Smooth muscle cell of the brain vasculature (primary cell): ENCODE data around the gene ADIPOR2.
"Not testable (repeated sequence)": the region's sequence is repeated elsewhere in the genome, so short reads cannot be mapped to it uniquely, and the experiment has no call there.

Experiments
- DNase-seq: peaks from one replicate; pipeline ENCODE4 v3.0.0-alpha.2; 2012; ENCODE audit warnings: low read depth, low spot score

The ADIPOR2 gene

DNA sequence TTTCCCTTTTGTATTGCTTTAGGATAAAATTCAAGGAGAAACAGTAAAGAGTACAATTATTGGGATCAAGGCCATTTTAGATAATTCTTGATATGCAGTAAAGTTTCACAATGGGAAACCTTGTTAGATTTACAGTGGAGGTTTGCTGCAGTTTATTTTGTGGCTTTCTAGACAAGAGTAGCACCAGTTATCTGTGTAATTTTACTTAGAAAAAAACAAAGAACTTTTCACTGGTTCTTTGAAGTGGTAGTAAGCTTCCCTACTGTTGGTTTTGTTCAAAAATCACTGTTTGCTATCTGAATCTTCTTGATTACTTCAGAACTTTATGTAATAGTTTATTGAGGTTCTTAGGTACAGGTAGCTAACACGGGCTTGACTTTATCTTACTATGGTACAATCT, 42.0 kb downstream of the ADIPOR2 start:
- no peak for DNase-seq

DNA sequence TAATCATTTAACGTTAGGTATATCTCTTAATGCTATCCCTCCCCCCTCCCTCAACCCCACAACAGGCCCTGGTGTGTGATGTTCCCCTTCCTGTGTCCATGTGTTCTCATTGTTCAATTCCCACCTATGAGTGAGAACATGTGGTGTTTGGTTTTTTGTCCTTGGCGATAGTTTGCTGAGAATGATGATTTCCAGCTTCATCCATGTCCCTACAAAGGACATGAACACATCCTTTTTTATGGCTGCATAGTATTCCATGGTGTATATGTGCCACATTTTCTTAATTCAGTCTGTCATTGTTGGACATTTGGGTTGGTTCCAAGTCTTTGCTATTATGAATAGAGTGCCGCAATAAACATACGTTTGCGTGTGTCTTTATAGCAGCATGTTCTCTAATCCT, 42.8 kb downstream of the ADIPOR2 start:
- not testable (repeated sequence) for DNase-seq

DNA sequence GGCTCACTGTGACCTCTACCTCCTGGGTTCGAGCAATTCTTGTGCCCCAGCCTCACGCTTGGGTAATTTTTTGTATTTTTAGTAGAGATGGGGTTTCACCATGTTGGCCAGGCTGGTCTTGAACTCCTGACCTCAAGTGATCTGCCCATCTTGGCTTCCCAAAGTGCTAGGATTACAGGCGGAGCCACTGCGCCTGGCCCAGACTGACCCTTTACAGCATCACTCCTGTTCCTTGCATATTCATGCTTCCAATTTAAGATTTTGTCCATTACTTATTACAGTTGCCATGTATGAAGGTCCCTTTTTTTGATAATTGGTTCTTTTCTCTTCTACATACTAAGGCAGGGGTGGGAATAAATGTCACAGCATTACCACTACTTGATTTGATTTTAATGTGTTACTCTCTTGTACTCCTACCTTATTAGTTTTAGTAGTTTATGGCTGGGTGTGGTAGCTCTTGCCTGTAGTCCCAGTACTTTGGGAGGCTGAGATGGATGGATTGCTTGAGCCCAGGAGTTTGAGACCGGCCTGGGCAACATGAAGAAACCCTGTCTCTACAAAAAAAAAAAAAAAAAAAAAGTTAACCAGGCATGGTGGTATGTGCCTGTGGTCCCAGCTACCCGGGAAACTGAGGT, 46.9 kb downstream of the ADIPOR2 start:
- DNase-seq: no peak

DNA sequence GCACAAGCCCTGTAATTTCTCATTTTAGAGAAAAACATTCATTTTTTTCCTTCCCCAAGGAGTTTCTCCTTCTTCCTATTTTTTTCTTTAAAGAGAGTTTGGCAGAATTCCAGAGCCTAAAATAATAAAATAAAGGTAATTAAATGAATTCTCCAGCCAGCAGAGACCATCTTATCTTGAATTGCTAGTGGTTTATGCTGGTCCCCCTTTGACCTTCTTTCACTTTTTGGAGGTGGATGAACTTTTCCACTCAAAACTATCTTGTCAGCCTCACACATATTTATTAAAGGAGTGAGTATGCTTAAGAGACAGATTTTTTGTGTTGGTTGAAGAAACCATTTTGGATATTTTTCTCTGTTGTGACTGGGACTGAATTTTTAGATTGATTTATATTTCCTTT, 47.6 kb downstream of the ADIPOR2 start:
- no peak for DNase-seq

DNA sequence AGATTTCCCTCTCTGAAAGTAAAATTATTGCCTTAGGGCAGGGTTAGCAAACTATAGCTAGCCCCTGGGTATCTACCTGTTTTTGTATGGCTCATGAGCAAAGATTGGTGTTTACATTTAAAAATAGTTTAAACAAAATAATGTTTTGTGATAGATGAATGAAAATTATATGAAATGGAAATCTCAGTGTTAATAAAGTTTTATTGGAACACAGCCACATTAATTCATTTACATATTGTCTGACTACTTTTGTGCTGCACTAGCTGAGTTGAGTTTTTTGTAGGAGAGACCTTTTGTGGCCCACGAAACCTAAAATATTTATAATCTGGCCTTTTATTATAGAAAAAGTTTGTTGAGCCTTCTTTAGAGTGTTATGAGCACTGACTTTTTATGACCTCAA, 48.5 kb downstream of the ADIPOR2 start:
- no peak for DNase-seq

DNA sequence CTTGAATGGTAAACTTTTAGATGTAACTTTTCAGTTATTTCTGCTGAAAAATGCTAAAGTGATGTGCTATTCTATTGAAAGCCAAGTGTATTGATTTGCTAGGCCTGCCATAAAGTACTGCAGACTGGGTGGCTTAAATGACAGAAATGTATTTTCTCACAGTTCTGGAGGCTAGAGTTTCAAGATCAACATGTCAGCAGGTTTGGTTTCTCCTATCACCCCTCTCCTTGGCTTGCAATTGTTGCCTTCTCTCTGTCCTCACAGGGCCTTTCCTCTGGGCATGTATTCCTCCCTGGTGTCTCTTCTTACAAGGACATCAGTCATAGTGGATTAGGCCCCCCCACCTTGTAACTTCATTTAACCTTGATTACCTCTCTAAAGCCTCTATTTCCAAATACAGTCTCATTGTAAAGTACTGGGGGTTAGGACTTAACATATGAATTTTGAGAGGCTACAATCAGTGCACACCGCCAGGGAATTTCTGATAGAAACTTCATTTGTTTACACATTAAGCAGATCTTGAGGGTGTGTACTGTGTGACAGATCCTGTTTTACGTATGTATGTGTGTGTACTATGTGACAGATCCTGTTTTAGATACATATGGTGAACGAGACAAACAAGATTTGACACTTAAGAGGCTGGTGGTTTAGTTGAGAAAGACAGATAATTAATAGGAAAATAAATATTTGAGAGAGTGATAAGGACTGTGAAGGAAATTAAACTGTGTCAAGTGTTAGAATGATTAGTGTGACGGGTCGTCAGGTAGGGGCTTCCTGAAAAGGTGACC, 49.5 kb downstream of the ADIPOR2 start:
- DNase-seq: no peak

DNA sequence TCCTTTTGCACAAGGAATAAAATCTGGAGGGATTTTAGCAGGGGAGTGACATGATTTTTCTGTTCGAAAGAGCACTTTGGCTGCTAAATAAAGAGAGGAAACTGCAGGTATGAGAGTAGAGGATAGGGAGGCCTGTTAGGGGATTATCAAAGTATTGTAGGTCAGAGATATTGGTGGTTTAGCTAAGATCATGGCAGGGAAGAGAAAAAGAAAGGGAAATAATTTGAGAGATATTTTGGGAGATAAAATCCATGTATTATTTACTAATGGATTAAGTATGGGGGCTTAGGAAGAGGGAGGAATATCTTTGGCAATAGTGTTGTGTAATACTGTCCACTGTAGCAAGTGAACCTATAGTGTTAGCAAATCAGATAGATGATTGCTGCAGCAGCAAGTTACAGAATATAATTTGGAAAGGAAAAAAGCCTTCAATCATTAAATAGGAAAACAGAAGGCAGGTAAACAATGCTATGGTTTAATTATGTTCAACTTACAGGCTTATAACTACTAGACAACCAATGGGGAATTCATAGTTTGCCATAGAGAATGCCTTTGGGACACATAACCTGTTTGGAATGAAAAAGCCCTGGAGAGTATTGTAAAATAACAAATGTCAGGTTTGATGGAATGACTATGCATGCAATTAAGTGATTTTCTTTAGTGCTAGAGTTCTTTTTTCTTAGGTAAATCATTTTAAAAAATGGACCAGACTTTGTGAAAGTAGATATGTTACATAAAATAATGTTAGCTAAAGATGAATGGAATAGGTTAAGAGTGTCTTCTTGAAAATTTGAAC, 50.5 kb downstream of the ADIPOR2 start:
- no peak for DNase-seq

DNA sequence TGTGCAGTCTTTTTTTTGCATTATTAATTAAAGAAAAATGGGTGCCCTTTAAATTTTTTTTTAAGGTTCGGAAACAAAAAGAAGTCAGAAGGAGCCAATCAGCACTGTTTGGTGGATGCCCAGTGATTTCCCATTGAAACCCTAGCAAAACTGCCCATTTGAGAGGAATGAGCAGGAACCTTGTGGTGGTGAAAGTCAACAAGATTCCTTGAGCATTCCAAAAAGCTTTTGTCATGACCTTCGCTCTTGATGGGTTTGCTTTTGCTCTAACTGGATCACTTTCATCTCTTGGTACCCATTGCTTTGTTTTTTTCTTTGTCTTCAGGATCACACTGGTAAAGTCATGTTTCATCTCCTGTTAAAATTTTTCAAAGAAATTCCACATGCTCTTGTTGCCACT, 54.1 kb downstream of the ADIPOR2 start:
- no peak for DNase-seq

DNA sequence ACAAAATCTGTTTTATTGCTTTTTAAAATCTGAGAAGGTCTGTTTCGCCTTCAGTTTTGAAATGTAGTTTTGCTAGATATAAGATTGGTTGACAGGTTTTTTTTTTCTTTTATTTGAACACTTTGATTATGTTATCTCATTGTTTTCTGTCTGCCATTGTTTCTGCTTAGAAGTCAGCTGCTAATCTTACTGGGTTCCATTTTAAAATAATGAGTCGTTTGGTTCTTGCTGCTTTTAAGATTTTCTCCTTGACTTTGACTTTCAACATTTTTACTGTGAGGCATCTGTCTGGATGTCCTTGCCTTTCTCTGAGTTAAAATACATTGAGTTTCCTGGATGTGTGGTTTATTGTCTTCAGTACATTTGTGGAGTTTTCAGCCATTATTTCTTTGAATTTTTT, 56.7 kb downstream of the ADIPOR2 start:
- DNase-seq: no peak

DNA sequence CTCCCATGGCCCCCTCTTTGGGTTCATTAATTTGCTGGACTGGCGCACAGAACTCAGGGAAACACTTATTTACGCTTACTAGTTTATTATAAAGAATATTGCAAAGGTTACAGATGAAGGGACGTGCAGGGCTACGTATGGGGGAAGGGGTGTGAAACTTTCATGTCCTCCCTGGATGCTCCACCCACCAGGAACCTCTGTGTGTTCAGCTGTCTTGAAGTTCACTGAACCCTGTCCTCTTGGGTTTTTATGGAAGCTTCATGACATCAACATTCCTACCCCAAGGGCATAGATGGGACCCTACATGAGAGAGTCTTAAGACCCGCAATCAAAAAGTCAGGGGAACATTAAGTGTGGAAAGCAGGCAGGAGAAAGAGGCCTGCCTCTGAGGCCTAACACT, 58.1 kb downstream of the ADIPOR2 start:
- no peak for DNase-seq

DNA sequence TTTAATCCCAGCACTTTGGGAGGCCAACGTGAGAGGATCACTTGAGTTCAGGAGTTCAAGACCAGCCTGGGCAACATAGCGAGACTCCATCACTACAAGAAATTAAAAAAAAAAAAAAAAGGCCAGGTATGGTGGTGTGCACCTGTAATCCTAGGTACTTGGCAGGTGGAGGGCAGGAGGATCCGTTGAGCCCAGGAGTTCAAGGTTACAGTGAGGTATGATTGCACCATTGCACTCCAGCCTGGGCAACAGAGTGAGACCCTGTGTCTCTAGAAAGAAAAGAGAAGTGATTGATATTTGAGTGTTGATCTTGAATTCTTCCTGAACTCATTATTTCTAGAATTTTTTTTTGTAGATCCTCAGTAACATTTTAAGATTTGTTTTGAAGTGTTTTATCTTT, 59.4 kb downstream of the ADIPOR2 start:
- DNase-seq: no peak

DNA sequence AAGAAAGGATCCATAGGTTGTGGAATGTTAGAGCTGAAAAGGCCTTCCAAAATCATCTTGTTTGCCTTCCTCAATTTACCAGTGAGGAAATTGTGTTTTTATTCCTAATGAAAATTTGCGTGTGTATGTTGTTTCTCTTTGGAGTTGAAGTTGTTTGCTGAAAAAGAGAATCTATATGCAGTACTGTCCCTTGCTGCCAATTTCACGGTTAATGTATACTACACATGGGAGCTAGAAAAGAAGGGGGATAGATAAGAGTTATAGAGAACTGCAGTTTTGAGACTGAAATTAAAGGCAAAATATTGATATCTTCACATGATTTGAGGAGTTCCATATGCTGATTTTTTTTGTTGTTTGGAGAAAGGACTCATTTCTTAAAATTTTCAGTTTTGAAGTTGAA, 67.5 kb downstream of the ADIPOR2 start:
- DNase-seq: no peak

DNA sequence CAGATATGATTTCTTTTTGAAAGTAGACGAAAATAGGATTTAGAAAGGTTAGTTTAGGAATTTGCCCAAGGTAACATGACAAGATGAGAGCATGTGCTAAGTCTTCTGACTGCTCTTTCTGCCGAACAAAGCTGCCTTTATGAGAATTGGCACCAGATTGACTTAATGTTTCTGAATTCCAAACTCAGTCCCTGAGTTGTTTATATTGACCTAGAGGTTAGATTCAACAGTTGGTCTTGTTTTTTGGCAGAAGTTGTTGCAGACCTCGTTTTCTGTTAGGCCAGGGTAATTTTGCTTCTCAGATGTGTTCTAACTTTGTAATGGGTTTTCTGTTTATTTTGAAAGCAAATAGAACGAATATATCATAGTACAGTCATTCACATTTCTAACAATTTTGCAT, 68.0 kb downstream of the ADIPOR2 start:
- no peak for DNase-seq

DNA sequence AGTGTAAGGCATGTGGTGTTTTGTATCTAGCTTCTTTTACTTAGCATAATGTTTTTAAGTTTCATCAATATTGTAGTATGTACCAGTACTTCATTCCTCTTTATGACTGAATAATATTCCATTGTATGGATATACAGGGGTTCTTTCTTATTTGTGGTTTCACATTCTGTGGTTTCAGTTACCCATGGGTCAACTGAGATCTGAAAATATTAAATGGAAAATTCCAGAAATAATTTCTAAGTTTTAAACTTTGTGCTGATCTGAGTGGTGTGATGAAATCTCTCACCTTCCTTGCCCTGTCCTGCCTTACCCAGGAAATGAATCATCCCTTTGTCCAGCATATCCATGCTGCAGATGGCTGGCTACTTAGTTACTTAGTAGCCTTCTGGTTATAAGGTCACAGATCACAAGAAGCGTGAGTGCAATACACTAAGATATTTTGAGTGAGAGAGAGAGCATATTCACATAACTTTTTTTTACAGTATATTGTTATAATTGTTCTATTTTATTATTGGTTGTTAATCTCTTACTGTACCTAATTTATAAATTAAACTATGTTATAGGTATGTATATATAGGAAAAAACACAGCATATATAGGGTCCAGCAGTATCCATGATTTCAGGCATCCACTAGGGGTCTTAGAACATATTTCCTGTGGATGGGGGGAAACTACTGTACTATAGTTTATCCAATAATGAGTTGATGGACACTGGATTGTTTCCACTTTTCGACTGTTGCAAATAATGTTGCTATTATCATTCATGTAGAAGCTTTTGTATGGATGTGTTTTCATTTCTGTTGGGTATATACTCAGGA, 69.9 kb downstream of the ADIPOR2 start:
- DNase-seq: no peak

DNA sequence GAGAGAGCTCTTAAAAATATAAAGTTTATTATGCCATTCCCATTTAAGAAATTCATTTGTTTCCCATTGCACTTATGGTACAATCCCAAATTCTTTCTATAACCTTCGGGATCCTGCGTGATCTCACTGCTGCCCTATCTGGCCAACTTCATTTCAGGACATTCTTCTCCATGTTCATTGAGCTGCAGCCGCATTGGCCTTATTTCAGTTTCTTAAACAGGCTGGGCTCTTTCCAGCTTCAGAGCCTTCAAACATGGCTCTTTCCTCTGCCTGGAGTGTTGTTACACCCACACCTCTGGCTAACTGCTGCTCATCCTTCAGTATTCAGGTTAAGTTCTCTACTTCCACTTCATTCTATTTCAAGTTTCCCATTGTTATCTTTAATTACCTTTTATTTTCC, 71.0 kb downstream of the ADIPOR2 start:
- no peak for DNase-seq

DNA sequence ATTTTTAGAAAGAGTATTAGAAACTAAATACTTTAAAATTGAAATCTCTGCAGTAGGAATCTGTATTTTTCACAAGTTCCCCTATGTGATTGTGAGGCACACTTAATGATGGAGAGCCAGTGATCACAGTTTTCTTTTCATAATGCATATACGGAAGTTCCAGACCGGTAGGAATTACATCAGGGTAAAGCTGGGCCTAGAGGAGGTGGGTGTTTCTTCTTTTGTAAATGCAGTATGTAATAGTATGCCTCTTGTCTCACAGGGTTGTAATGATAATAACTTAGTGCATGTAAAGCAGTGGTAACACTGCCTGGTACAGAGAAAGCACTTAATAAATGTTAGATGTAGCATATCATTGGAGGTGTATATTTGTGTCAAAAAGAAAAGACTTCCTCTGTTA, 72.3 kb downstream of the ADIPOR2 start:
- DNase-seq: no peak

DNA sequence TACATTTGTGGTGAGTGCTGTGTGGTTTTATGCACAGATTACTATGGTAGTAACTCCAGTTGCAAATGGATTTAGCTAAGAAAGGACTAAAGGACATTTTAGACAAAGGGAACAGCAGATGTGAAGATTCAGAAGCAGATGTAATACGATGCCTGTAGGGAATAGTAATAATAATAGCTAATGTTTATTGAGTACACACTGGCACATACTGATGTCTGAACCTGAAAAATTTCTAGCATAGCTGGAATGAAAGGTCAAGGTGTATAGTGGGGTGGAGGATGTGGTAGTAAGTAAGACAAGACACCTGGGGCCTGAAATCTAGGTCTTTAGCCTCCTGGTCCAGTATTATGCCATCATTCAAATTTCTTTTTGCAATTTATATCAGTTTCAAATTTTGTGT, 75.2 kb downstream of the ADIPOR2 start:
- DNase-seq: no peak

DNA sequence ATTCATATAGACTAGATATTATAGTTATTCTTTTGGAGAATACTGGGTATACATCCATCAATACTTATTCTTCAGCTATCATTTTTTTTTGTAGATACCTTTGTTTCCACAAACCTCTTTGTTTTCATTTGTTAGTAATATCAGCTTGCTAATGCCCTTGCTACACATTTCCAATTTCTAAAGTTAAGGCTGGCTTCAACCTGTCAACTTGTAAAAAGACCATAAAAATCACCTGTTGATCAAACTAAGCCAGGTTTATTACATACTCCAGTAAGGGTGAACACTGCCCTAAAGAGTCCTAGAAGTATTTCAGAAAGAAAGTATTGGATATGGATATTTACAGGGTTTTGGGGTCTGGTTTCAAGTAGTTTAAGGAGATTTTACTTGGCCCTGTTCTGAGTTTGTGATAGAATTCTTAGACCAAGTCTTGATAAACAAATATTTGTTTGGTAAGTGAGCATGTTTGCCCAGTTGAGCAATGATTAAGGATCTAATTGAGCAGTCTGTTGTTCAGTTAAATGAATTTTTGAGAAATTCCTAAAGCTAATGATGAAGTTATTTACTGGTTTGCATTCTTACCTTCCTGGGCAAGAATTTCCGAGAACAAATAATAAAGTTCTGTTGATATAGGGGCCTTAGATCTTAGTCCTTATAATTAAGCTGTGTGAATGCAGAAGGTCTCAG, 76.7 kb downstream of the ADIPOR2 start:
- no peak for DNase-seq

DNA sequence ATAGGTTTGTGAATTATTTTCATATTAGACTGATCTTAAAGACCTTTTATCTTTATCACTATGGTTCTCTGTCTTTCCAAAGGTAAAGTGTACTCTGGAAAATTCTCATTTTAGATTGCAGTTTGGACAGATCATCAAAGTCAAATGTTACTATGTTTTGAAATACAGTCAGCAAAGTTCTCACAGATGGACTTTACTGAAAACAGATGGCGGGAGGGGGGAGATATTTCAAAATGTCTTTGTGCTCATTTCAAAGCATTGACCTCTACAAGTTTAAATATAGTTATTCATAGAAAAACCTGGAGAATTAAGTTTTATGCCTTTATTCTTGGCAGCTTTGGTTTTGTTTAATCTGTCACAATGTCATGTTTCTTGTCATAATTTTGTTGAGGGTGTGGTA, 77.7 kb downstream of the ADIPOR2 start:
- no peak for DNase-seq

DNA sequence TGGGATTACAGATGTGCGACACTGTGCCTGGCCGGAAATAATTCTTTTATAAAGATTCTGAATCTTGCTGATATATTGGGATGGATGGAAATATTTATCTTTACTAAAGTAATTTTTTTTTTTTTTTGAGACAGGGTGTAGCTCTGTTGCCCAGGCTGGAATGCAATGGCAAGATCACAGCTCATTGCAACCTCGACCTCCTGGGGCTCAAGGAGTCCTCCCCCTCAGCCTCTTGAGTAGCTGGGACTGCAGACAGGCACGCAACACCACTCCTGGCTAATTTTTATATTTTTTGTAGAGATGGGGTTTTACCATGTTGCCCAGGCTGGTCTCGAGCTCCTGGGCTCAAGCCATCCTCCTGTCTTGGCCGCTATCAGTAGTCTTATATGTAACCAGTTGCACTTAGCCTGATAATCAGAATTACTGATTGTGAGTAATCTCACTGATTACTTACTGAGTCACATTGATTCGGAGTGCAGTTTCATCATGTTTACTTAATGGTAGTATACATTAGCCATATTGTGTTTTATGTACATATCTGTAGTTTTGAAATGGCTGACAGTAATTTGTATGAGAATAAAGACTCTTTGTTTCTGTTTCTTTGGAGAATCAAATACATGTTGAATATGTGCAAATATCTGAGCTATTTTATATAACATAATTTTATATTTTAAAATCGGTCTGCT, 79.1 kb downstream of the ADIPOR2 start:
- no peak for DNase-seq
